MV-4-11 (cell line): Measurements from ENCODE around the gene ZSCAN23.
"Not testable (repeated sequence)": the region's sequence is repeated elsewhere in the genome, so short reads cannot be mapped to it uniquely, and the experiment has no call there.

Experiments used
- DNase-seq: peaks from one replicate; lab custom pipeline; 2025; lab: John Stamatoyannopoulos, UW

The ZSCAN23 gene

GRCh38 chr6:28436404-28436803 is 6.9 kb downstream of the ZSCAN23 start:
- DNase-seq: no peak

GRCh38 chr6:28433119-28433518 is 10.2 kb downstream of the ZSCAN23 start:
- peak; percentile 65 for DNase-seq

- DNase-seq: no peak
Measured at GRCh38 chr6:28429781-28430180, 13.5 kb downstream of the ZSCAN23 start.

- DNase-seq: peak; percentile 95
Measured at GRCh38 chr6:28425944-28426541, 17.2 kb downstream of the ZSCAN23 start.

GRCh38 chr6:28424163-28424562 is 19.1 kb downstream of the ZSCAN23 start:
- no peak for DNase-seq

- DNase-seq: no peak
Measured at GRCh38 chr6:28423546-28423945, 19.7 kb downstream of the ZSCAN23 start.

- no peak for DNase-seq
Measured at GRCh38 chr6:28413681-28414080, 29.6 kb downstream of the ZSCAN23 start.

GRCh38 chr6:28410767-28411166 is 32.5 kb downstream of the ZSCAN23 start:
- no peak for DNase-seq

- DNase-seq: peak; percentile 26
Measured at GRCh38 chr6:28408076-28408802, 35.1 kb downstream of the ZSCAN23 start.

GRCh38 chr6:28407401-28407800 is 35.9 kb downstream of the ZSCAN23 start:
- no peak for DNase-seq

- DNase-seq: not testable (repeated sequence)
Measured at GRCh38 chr6:28403923-28404322, 39.4 kb downstream of the ZSCAN23 start.

GRCh38 chr6:28402197-28402596 is 41.1 kb downstream of the ZSCAN23 start:
- DNase-seq: no peak

GRCh38 chr6:28401172-28401571 is 42.1 kb downstream of the ZSCAN23 start:
- no peak for DNase-seq

- no peak for DNase-seq
Measured at GRCh38 chr6:28400122-28400451, 43.2 kb downstream of the ZSCAN23 start.

GRCh38 chr6:28399350-28400121 is 43.8 kb downstream of the ZSCAN23 start, which contains the start of gene ZSCAN12:
TSS of gene ZSCAN12 (minus strand) at chr6:28399747. CDS start at chr6:28398405, 1,342 bp downstream.
- DNase-seq: peak; percentile 81

- no peak for DNase-seq
Measured at GRCh38 chr6:28395918-28396317, 47.4 kb downstream of the ZSCAN23 start.

GRCh38 chr6:28393912-28394662 is 49.2 kb downstream of the ZSCAN23 start:
- DNase-seq: no peak

- no peak for DNase-seq
Measured at GRCh38 chr6:28390688-28391087, 52.6 kb downstream of the ZSCAN23 start.

- no peak for DNase-seq
Measured at GRCh38 chr6:28384143-28384533, 59.2 kb downstream of the ZSCAN23 start.

GRCh38 chr6:28383235-28384142 is 59.8 kb downstream of the ZSCAN23 start:
- DNase-seq: no peak
